IMR-90 (cell line): Measurements from ENCODE around the gene PSMB11. TPM values are rescaled to one million over a fixed set of nuclear protein-coding genes. Genes with fewer than 3 reads are reported as not detected.
A peak's percentile ranks its signal among the peaks of the same experiment; 100 is the strongest.

ENCODE experiments used
- ATAC-seq: fragments of 200-7000 bp; cut with Tn5 transposase; 2 replicates; pipeline ENCODE4 v1.9.1; 2020; ENCODE audit warnings: low read depth, mild to moderate bottlenecking, moderate library complexity
- BruUV-seq: library from RNA; stranded (reverse); fragments of 400-500 nt; replicated peaks from 2 replicates; lab custom pipeline; 2021; lab: Mats Ljungman, UMichigan
- CTCF ChIA-PET: fragments of 300-600 bp; formaldehyde crosslinking; extraction: SDS; loops from one replicate; lab custom pipeline; 2021; ENCODE audit warnings: antibody characterized with exemption; lab: Yijun Ruan, JAX
- POLR2A ChIA-PET: fragments of 300-600 bp; sonication (Branson Sonifier 250); formaldehyde crosslinking; loops from one replicate; lab custom pipeline; 2022; ENCODE audit warnings: antibody characterized with exemption; ENCODE audit not compliant: unreplicated experiment; lab: Charles Lee
- DNase-seq: peaks from one replicate; pipeline ENCODE4 v3.0.0; 2013
- H2AFZ ChIP-seq: replicated peaks from 2 replicates; pipeline ENCODE3; 2013; ENCODE audit warnings: low read length, mild to moderate bottlenecking; ENCODE audit not compliant: poor library complexity
- H2AK5ac ChIP-seq: 2 replicates; pipeline ENCODE4 v1.6.1; 2013; ENCODE audit warnings: low read depth, low read length, inconsistent platforms
- H2AK9ac ChIP-seq: replicated peaks from 2 replicates; pipeline ENCODE3; 2013; ENCODE audit warnings: mild to moderate bottlenecking, low read depth, low read length, moderate library complexity; ENCODE audit not compliant: poor library complexity
- H2BK120ac ChIP-seq: 2 replicates; pipeline ENCODE4 v1.6.1; 2013; ENCODE audit warnings: low read depth, low read length, inconsistent platforms
- H2BK15ac ChIP-seq: 3 replicates; pipeline ENCODE4 v1.6.1; 2013; ENCODE audit warnings: low read depth, low read length, inconsistent platforms
- H2BK20ac ChIP-seq: 2 replicates; pipeline ENCODE4 v1.6.1; 2013; ENCODE audit warnings: low read depth, mild to moderate bottlenecking, inconsistent platforms, low read length, moderate library complexity
- H2BK5ac ChIP-seq: 2 replicates; pipeline ENCODE4 v1.6.1; 2013; ENCODE audit warnings: mild to moderate bottlenecking, low read depth, low read length, inconsistent platforms; ENCODE audit not compliant: poor library complexity, severe bottlenecking
- H3K14ac ChIP-seq: replicated peaks from 2 replicates; pipeline ENCODE4 v1.6.1; 2013; ENCODE audit warnings: low read depth, low read length, inconsistent platforms
- H3K18ac ChIP-seq: 2 replicates; pipeline ENCODE4 v1.6.1; 2013; ENCODE audit warnings: low read depth, low read length, control low read depth
- H3K23ac ChIP-seq: 2 replicates; pipeline ENCODE4 v1.6.1; 2013; ENCODE audit warnings: low read depth, low read length, inconsistent platforms
- H3K27ac ChIP-seq: 2 replicates; pipeline ENCODE4 v1.5.1; 2013; ENCODE audit warnings: mild to moderate bottlenecking, control low read depth, low read length; ENCODE audit not compliant: insufficient read depth
- H3K27me3 ChIP-seq: 2 replicates; pipeline ENCODE4 v1.6.1; 2013; ENCODE audit warnings: low read length; ENCODE audit not compliant: control insufficient read depth, insufficient read depth
- H3K36me3 ChIP-seq: 2 replicates; pipeline ENCODE4 v1.6.1; 2013; ENCODE audit warnings: low read length, mixed read lengths; ENCODE audit not compliant: control insufficient read depth, insufficient read depth
- H3K4ac ChIP-seq: 2 replicates; pipeline ENCODE4 v1.6.1; 2013; ENCODE audit warnings: low read depth, low read length, inconsistent platforms
- H3K4me1 ChIP-seq: 2 replicates; pipeline ENCODE4 v1.6.1; 2013; ENCODE audit warnings: low read length, mixed read lengths; ENCODE audit not compliant: control insufficient read depth, insufficient read depth
- H3K4me2 ChIP-seq: 2 replicates; pipeline ENCODE4 v1.6.1; 2013; ENCODE audit warnings: low read depth, mild to moderate bottlenecking, control low read depth, low read length, moderate library complexity
- H3K4me3 ChIP-seq: 2 replicates; pipeline ENCODE4 v1.5.1; 2013; ENCODE audit warnings: low read depth, mild to moderate bottlenecking, control low read depth, low read length, moderate library complexity; ENCODE audit not compliant: insufficient read depth
- H3K56ac ChIP-seq: 2 replicates; pipeline ENCODE4 v1.6.1; 2013; ENCODE audit warnings: low read length, inconsistent platforms; ENCODE audit not compliant: insufficient read depth; ENCODE audit errors: extremely low read depth
- H3K79me1 ChIP-seq, 2 experiments: 2 replicates each; pipeline ENCODE4 v1.6.1; 2013; ENCODE audit warnings: low read length in 2 of 2, inconsistent platforms in 1 of 2, low read depth in 1 of 2
- H3K9ac ChIP-seq: 2 replicates; pipeline ENCODE4 v1.6.1; 2013; ENCODE audit warnings: low read depth, low read length, control low read depth
- H3K9me1 ChIP-seq: 2 replicates; pipeline ENCODE4 v1.6.1; 2013; ENCODE audit warnings: low read length, inconsistent platforms; ENCODE audit not compliant: insufficient read depth
- H3K9me3 ChIP-seq: 2 replicates; pipeline ENCODE4 v1.6.1; 2013; ENCODE audit warnings: low read length; ENCODE audit not compliant: control insufficient read depth, insufficient read depth
- H4K20me1 ChIP-seq: 2 replicates; pipeline ENCODE4 v1.6.1; 2013; ENCODE audit warnings: low read length, inconsistent platforms; ENCODE audit not compliant: insufficient read depth
- H4K5ac ChIP-seq: 2 replicates; pipeline ENCODE4 v1.6.1; 2013; ENCODE audit warnings: mild to moderate bottlenecking, low read depth, low read length, control low read depth
- H4K8ac ChIP-seq, 2 experiments: 2 replicates each; pipeline ENCODE4 v1.6.1; 2013; ENCODE audit warnings: low read depth in 2 of 2, low read length in 2 of 2, control low read depth in 1 of 2, inconsistent platforms in 1 of 2
- H4K91ac ChIP-seq: 2 replicates; pipeline ENCODE4 v1.6.1; 2013; ENCODE audit warnings: low read depth, low read length, inconsistent platforms; ENCODE audit not compliant: insufficient read depth
- ELK1 ChIP-seq: fragments of 150-350 bp; IDR thresholded peaks from 2 replicates; pipeline ENCODE4 v1.6.1; 2016; ENCODE audit warnings: low read depth, mild to moderate bottlenecking, low read length, moderate library complexity, borderline replicate concordance
- FOS ChIP-seq: fragments of 150-350 bp; IDR thresholded peaks from 2 replicates; pipeline ENCODE4 v1.6.1; 2016; ENCODE audit warnings: low read depth, low read length
- MAFK ChIP-seq: IDR thresholded peaks from 2 replicates; pipeline ENCODE4 v1.6.1; 2012; ENCODE audit warnings: low read depth, low read length, improper control_type of control experiment
- NFE2L2 ChIP-seq: fragments of 150-350 bp; IDR thresholded peaks from 2 replicates; pipeline ENCODE4 v1.6.1; 2016; ENCODE audit warnings: low read depth, mild to moderate bottlenecking, low read length
- whole genome bisulfite sequencing, 2 experiments: methylation state at CpG; one replicate each; pipeline versions ENCODE4 v1.1.5 to v1.1.7; 2013; ENCODE audit warnings: missing lambda C conversion rate in 2 of 2; ENCODE audit not compliant: insufficient read length in 1 of 2; ENCODE audit errors: extremely low coverage in 2 of 2; 5-methylcytosine and 5-hydroxymethylcytosine counted together
- dilution Hi-C: fragments of 300-500 bp; cut with HindIII; formaldehyde crosslinking; loops from one replicate; pipeline ENCODE4 v1.14.3; 2018; ENCODE audit warnings: low sequenced_read_pairs; ENCODE audit not compliant: unreplicated experiment
- in situ Hi-C: fragments of 300-500 bp; cut with MboI; formaldehyde crosslinking; loops from 3 replicates; pipeline ENCODE4 v1.14.3; 2019; ENCODE audit warnings: low sequenced_read_pairs, inconsistent platforms, mixed read lengths
- intact Hi-C: fragments of 100-400 bp; cut with micrococcal nuclease; formaldehyde crosslinking; loops from 2 replicates; pipeline ENCODE4 v1.10.0; 2022
- polyA plus RNA-seq, 3 experiments: library from polyadenylated mRNA; depleted of rRNA; stranded (reverse); fragments of >200 nt; gene quantifications; 2 replicates each; pipeline ENCODE4 v1.2.3, GENCODE V29; 2012; ENCODE audit warnings: low replicate concordance in 1 of 3
- total RNA-seq: library from RNA; depleted of rRNA; stranded (reverse); fragments of >200 nt; gene quantifications from 2 replicates; pipeline ENCODE4 v1.2.3, GENCODE V29; 2012

PSMB11 gene
- total and polyA plus RNA-seq, 2 of the 4 experiments (the other 2 are of a cell fraction): not detected

GRCh38 chr14:23005451-23006187, 36.4 kb upstream of the PSMB11 start (continued):
- TF ChIP-seq ELK1: no peak

GRCh38 chr14:23006188-23006534, 35.9 kb upstream of the PSMB11 start:
- Histone ChIP-seq H3K27me3 (no peaks in the 10 kb centered on the region), H3K27ac (no peak overlapping the region), H4K8ac (peak overlapping the region in 1 of 2 experiments; percentile 52; a peak in 1 of 4 replicates), H3K9me3 (no peaks in the 10 kb centered on the region), H3K4me1 (peaks cover 2% of the 10 kb centered on the region; the same call in 1 of the 2 replicates), H4K20me1 (no peaks in the 10 kb centered on the region), H2AK5ac (no peak overlapping the region), H3K4me3 (peak overlapping the region; percentile 58; the same call in 1 of the 2 replicates), H3K36me3 (no peaks in the 10 kb centered on the region), H3K4me2 (peak overlapping the region; percentile 92), H3K23ac (peak overlapping the region; percentile 93; the same call in 1 of the 2 replicates), H2BK120ac (no peak overlapping the region), H2BK15ac (no peak overlapping the region), H2BK5ac (peak overlapping the region; percentile 74), H3K79me1 (peaks cover 0 to 12% of the 10 kb centered on the region in 2 experiments; a peak in 3 of 4 replicates), H3K18ac (no peak overlapping the region), H4K5ac (no peak overlapping the region), H3K14ac (0 out of 2 replicates have a peak overlapping the region, but pooled peaks have one; percentile 31), H3K9me1 (peaks cover 3% of the 10 kb centered on the region; the same call in 1 of the 2 replicates), H3K4ac (peak overlapping the region; percentile 79; the same call in 1 of the 2 replicates), H3K9ac (peak overlapping the region; percentile 74), H2AFZ (no peak overlapping the region), H2BK20ac (no peak overlapping the region), H3K56ac (peak overlapping the region; percentile 87; the same call in 1 of the 2 replicates), H4K91ac (no peak overlapping the region), H2AK9ac (no peak overlapping the region)
- dilution Hi-C loops: no loop called here
- ChIA-PET CTCF (interaction anchor here (1.1 to 3.2 kb wide), 5 partner anchors 10 to 63 kb away, joined by 3 to 20 read pairs (median 6); partner anchors contain the start of gene CDH24), POLR2A (interaction anchor here (1.0 to 1.5 kb wide), 2 partner anchors 10 to 20 kb away, joined by 4 to 5 read pairs; no protein-coding TSS in a partner anchor)
- BruUV-seq: no TSS peak
- WGBS, 2 experiments: no CpG with 5 or more reads among the region's 5 CpGs
- DNase-seq (no peak), ATAC-seq (no peak)
- TF ChIP-seq ELK1: no peak
- no peak for TF ChIP-seq MAFK
- TF ChIP-seq FOS: no peak
- TF ChIP-seq NFE2L2: no peak
- in situ Hi-C loops: no loop called here
- intact Hi-C loops: loop anchor here (2.0 kb wide), 1 partner anchor 29 kb away; the partner anchor contains the start of gene PSMB5
